ENCODE measurements around the gene CMTM8.
"Not testable (repeated sequence)": the region's sequence is repeated elsewhere in the genome, so short reads cannot be mapped to it uniquely, and the experiment has no call there.

CMTM8 gene, protein sequence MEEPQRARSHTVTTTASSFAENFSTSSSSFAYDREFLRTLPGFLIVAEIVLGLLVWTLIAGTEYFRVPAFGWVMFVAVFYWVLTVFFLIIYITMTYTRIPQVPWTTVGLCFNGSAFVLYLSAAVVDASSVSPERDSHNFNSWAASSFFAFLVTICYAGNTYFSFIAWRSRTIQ

DNA sequence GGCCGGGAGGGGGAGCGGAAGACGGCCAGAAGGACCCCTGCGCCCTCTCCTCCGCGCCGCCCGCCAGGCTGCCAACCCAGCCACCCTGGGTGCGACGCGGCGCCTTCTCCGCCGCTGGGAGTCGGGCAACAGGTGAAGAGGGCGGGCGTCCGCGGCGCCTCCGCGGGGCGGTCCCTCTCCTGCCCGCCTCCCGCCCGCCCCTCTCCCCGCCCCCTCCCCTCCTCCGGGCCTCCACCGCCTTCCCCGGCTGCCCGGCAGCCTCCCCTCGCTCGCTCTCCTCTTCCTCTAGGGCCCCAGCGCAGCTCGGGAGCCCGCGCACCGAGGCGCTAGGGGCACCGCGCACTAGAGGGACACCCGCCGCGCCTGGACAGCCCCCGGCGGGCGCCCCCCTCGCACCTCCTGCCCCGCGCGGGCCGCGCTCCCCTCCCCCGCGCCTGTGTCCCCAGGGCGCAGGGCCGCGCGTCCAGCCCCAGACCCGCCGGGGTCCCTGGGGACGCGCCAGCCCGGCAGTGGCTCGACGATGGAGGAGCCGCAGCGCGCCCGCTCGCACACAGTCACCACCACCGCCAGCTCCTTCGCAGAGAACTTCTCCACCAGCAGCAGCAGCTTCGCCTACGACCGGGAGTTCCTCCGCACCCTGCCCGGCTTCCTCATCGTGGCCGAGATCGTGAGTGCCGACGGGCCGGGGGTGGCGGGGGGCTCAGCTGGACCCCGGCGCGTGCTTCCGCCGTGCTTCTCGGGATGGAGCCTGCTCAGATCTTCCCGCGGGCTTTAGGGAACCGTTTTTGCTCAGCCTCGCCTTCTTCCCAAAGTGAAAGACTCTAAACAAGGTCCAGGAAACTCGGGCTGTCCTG, at the start of gene CMTM8:
CMTM8 (plus strand) TSS at position 228 of the 854 bp plus-strand sequence; CDS start at position 521, 293 bp downstream.
- peak; percentile 69 for DNase-seq

DNA sequence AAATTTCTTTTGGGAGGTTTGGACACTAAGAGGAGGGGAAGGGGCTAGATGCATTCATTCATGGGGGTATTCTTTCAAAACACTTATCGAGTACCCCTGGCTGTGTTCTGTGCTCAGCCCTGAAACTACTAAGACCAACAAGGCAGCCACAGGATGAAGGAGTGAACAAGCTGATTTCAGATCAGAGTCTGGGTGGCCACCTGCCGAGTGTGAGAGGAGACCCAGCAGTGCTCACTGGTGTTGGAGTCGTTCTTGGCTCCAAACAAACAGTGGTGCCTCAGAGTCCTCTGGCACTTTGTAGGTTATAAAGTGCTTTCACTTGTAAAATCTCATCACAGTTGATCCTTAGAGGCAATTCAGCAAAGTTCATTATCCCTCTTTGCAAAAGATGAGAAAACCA, 48.8 kb upstream of the CMTM8 start:
- DNase-seq, result no peak

GRCh38 chr3:32190556-32190955, 47.9 kb upstream of the CMTM8 start:
- DNase-seq, result not testable (repeated sequence)

GRCh38 chr3:32193101-32193500, 45.4 kb upstream of the CMTM8 start:
- no peak for DNase-seq

GRCh38 chr3:32194653-32195052, 43.8 kb upstream of the CMTM8 start:
- no peak for DNase-seq

DNA sequence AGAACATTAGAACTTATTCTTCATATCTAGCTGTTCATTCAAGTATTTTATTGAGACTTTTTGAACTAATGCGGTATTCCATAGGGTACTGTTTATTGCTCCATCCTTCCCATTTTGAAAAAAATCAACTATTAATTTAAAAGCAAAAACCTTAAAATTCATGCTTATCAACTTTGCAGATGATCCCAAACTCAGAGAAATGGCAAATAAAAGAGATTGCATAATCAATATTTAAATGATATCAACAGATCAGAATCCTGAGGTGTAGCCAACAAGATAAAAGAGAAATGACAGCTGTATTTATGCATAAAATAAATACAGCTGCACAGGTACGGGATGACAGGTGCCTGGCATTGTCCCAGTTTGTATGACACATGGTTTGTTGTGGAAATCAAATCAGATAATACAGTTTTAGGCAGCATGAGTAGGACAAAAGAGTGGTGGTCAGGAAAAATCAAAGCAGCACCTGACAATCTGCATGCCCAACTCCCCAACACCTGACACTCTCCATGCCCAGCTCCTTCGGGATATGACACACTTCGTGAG, 42.4 kb upstream of the CMTM8 start:
- DNase-seq, result no peak

- no peak for DNase-seq
Observed at GRCh38 chr3:32197991-32198390, 40.5 kb upstream of the CMTM8 start.

GRCh38 chr3:32198714-32199113, 39.8 kb upstream of the CMTM8 start:
- no peak for DNase-seq

DNA sequence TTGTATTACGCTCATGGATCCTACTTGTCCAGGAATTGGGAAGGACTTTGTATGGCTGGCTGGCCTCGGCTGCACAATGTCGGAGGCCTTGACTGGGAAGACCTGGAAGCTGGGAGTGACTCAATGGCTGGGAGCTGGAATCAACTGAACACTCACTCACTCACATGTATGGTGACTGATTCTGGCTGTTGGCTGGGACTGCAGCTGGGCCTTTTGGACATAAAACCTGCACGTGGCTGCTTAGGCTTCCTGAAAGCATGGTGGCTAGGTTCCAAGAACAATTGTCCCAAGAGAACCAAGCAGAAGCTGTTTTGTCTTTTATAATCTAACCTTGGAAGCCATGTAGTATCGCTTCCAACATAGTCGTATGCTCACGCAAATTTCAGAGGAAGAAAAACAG, 38.0 kb upstream of the CMTM8 start:
- DNase-seq, result no peak

GRCh38 chr3:32200992-32201758, 37.3 kb upstream of the CMTM8 start:
- no peak for DNase-seq

GRCh38 chr3:32202496-32202895, 36.0 kb upstream of the CMTM8 start:
- no peak for DNase-seq

- no peak for DNase-seq
Observed at GRCh38 chr3:32203854-32204253, 34.6 kb upstream of the CMTM8 start.

GRCh38 chr3:32208447-32208846, 30.0 kb upstream of the CMTM8 start:
- DNase-seq, result no peak

DNA sequence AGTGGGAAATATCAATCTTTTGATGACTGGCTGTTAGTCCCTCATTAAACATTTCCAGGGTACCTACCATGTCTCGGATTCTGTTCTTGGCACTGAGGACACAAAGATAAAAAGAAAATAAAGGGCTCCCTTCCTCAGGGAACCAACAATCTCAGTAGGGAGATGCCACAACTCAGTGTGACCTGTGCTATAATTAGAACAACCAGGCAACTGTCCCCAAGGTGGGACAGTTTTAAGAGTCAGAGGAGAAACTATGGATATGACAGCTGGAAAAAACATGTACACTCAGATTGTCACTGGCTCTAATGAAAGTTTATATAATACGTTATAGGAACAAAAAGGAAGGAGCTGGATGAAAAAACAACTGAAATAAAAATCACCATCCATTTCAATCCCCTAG, 23.3 kb upstream of the CMTM8 start:
- DNase-seq, result no peak

DNA sequence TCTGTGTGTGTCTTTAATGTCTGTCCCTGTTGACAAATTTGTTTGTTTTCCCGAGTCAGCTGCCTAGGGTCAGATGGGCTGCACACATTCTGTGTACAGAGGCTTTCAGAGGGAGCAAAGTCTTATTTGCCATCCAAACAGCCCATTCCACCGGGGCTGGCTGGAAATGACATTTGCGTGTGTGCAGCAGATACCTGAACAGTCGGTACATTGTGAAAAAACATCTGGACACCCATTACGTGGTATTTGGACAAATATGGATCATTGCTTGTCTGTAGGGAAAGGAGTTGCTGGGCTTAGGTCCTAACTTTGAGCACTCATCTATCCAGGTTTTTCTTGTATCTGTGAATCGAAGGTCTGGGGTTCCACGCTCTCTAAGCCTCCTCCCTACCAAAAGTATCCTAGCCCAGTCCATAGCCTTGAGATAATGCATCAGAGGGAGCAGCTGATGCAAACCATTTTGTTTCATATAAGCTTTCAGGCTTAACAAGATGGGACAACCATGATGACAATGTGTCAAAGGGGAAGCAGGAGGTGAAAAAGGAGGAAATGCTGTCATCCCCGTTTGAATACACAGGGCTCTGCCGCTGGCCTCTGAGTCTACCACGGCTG, 22.2 kb upstream of the CMTM8 start:
- DNase-seq, result no peak

GRCh38 chr3:32217339-32217738, 21.1 kb upstream of the CMTM8 start:
- DNase-seq, result no peak

GRCh38 chr3:32219537-32219936, 18.9 kb upstream of the CMTM8 start:
- no peak for DNase-seq

DNA sequence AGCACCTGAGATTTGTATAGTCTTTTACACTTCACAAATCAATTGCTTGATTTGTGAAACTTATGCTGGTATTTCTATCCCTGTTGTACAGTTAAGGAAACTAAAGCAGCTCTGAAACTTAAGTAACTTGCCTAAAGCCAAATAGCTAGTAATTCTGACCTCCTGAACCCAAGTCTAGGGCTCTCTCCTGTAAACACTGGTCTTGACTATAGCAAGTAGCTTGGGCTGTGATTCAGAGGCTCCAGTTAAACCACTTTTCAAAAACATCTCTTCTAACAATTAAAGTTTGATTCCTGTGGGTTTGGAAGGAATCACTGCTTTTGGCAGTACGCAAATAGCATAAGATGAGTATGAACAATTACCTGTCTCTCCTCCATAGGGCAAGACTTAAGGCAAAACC, 18.5 kb upstream of the CMTM8 start:
- no peak for DNase-seq

- DNase-seq, result no peak
Observed at GRCh38 chr3:32222950-32223349, 15.5 kb upstream of the CMTM8 start.

DNA sequence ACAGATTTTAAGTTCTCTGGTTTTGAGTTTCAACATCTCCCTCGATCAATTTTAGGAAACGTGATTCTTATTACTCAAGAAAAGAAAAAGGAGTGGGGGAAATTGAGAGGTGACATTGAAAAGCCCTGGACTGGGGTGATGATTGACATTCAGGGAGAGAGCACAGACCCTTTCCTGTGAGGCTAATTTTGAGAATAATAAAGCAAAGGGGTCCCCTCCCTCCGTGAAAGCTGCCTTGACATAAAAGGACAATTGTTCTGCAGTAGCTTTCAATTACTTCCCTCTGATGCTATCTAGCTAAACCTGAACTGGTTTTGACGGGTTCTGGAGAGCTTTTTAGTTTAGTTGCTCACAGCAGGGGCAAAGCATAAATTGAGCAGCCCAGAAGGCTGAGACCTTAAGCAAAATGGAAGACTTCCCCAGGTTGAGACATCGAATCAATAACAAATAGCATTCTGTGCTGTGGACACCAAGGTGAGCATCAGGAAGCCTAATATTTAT, 14.4 kb upstream of the CMTM8 start:
- no peak for DNase-seq

GRCh38 chr3:32226875-32227500, 11.5 kb upstream of the CMTM8 start:
- no peak for DNase-seq

DNA sequence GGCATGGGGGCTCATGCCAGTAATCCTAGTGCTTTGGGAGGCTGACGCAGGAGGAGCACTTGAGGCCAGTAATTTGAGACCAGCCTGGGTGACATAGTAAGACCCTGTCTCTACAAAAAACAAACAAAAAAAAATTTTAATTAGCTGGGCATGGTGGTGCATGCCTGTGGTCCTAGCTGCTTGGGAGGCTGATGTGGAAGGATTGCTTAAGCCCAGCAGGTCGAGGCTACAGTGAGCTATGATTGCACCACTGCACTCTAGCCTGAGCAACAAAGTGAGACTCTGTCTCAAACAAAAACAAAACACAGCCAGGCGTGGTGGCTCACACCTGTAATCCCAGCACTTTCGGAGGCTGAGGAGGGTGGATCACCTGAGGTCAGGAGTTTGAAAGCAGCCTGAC, 9.7 kb upstream of the CMTM8 start:
- not testable (repeated sequence) for DNase-seq
